DMS79 (cell line): ENCODE data around the gene PRPSAP2.

Experiments
- DNase-seq: peaks from one replicate; lab custom pipeline; 2025; lab: John Stamatoyannopoulos, UW

Gene PRPSAP2

DNA sequence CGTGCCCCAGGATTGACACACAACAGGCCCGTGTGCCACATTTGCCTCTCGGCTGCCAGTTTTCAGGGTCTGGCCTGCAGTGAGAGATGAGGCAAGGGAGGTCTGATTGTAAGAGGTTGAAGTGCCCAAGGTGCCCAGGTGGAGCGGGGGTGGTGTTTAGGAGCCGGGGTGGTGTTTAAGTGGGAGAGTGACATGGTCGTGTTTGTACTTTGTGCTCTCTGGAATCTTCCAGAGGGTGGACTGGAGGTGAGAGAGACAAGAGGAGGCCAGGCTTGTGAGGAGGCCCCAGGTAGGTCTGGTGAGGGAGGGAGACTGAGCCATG is 104.5 kb downstream of the PRPSAP2 start:
- no peak for DNase-seq

DNA sequence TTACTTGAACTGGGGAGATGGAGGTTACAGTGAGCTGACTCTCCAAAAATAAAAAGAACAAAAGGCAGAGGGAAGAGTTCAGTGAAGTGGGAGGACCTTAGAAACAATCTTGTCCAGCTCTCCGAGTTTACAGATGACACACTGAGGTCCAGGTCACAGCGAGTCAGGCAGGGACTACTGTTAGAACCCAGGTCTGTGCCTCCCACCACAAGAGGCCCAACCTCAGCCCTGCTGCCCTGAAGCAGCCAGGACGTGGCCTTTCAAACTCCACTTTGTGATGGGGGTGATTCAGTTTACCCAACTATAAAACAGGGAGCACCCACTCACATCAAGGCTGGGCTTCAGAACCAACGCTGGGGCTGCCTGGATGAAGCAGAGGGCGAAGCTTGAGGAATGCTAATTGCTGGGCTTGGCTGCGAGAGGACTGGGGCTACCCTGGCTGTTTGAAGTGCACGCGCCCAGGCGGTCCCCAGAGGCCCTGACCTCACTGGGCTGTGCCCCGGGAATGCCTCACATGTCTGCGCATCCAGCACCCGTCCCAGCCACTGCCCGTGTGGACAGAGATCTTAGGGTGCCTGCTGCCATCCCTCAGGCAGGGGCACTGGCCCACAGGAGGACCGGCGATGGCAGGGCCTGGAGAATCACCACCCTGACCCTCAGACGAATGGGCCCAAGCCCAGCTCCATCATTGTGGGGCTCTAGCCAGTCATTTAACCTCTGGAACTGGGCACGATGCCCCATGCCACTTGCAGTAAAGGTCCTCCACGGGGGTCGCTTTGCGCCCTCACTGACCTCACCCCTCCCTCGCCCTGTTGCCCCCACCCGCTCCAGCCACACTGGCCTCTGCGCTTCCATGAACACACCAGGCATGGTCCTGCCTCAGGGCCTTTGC is 105.4 kb downstream of the PRPSAP2 start:
- no peak for DNase-seq

- no peak for DNase-seq
These were observed 106.1 kb downstream of the PRPSAP2 start for GRCh38 chr17:18964018-18964351.

- no peak for DNase-seq
These were observed 106.6 kb downstream of the PRPSAP2 start for GRCh38 chr17:18964550-18964949.

DNA sequence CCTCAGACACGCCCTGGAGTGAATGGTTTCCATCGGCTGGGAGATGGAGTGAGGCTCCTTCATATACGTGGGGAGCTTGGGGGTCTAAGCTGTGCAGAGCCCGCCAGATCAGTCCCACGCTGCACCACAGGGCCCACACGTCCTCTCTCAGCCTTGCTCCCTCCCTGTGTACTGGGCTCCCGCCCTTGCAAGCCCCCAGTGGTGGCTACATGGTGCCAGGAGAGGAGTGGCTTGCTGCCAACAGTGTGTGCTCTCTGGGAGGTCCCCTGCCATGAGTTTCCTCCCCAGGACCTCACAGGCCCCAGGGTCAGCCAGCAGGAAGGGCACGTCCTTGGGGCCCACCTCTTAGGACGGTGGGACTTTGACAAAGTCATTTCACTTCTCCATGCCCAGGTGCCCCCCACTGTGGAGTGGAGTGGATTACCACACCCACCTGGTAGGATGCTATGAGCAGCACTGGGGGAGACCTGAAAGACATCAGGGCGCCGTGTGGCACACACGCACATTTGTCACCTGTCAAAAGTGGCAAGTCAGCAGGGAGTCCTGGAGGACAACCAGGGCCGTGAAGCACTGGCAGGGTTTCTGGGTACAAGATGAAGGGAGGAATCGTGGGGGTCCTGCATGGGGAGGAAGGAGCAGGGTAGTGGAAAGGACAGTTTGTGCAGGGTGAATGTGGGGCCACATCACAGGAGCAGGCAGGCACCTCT is 107.8 kb downstream of the PRPSAP2 start:
- DNase-seq, result no peak

DNA sequence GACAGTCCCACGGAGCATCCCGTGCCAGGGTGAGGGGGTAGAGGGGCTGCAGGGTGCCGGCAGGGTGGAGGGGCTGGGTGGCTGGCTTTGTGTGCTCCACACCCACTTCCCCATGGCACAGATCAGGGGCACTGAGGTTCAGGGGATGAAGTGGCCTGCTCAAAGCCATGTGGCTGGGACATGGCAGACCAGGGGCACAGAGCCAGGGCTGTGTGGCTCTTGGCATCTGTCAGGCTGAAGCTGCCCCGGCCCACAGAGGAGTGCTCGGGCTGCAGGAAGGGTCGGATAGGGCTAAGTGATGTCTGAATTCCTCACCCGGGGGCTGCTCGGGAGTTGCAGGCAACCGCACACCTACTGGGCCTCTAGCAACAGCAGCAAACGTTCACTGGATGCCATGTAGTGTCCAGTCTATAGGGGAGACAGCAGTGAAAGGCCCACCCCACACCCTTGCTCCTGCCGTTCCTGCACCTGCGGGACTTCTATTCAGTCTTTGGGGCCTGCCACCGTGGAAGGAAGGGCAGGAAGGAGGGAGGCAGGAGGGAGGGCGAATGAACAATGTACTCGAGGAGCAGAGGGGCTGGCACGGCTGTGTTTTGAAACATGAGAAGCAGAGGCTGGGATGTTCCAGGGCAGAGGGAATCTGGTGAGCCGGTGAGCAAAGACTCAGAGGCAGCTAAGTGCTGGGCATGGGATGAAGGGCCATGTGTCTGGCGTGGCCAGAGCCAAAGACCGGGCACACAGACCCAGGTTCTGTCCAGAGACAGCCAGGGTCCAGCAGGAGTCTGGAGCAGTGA is 109.1 kb downstream of the PRPSAP2 start:
- DNase-seq, result peak; percentile 23

DNA sequence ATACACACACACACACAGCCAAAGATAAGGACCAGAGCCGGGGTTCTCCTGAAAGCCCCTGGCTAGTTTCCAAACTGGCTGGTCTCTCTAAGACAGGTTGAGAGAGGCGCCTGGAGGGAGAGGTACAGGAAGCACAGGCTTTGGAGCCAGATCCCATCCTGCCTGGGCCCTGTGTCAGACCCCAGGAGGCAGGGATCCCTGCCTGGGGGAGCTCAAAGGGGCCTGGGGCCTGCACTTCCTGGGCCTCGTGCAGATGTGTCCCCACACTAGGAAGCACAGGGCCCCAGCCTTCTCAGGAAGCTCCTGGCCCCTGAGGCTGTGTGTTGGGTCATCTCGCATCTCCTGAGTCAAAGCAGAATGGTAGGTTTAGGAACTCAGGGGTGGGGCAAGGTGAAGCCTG is 110.0 kb downstream of the PRPSAP2 start:
- no peak for DNase-seq

DNA sequence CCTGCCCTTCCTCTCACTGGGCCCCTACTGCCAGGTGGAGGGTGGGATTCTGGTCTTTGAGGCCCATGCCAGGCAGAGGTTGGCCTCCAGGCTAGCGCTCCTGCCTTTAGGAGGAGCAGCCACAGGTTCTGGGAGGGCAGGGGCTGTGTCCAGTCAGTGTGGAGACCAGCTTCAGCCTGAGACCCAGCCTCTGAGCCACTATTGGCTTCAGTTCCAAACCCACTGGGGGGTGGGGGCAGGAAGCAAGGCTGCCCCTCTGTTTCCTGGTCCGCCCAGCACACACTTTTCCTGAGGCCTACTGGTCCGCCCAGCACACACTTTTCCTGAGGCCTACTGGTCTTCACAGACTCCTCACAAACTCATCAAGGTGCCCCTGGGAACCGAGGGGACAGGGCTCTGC is 110.4 kb downstream of the PRPSAP2 start:
- DNase-seq, result no peak

DNA sequence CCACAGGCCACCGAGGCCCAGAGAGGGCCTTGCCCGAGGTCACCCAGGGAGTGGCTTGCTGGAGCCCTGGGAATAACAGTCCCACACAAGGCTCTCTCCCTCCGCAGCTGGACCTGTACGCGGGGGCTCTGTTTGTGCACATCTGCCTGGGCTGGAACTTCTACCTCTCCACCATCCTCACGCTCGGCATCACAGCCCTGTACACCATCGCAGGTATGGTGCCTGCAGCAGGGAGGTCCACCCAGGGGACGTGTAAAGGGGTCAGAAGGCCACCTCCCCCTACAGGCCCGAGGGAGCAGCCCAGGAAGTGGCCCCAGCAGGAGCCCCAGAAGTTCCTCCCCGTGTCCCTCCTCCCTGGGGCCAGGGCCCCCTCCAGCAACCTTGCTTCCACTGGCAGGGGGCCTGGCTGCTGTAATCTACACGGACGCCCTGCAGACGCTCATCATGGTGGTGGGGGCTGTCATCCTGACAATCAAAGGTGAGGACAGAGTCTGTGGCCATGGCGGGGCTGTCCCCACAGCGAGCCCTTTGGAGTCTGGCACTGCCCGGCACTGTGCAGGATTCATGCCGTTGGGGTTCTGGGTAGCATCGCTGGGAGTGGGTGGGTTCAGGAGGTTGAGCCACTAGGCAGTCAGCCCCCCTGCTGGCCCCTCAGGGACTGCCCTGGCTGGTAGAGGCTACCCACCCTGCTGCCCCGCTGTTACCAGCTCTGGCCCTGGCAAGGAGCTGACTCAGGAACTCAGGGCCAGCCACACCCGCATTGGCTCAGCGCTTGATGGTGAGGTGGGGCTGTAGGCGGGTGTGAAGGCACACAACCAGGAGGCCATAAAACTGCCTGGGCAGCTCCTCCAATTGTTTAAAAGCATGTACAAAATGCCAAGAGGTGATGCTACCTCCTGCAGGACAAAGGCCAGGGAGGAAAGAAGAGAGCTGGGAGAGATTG is 111.3 kb downstream of the PRPSAP2 start:
- no peak for DNase-seq

DNA sequence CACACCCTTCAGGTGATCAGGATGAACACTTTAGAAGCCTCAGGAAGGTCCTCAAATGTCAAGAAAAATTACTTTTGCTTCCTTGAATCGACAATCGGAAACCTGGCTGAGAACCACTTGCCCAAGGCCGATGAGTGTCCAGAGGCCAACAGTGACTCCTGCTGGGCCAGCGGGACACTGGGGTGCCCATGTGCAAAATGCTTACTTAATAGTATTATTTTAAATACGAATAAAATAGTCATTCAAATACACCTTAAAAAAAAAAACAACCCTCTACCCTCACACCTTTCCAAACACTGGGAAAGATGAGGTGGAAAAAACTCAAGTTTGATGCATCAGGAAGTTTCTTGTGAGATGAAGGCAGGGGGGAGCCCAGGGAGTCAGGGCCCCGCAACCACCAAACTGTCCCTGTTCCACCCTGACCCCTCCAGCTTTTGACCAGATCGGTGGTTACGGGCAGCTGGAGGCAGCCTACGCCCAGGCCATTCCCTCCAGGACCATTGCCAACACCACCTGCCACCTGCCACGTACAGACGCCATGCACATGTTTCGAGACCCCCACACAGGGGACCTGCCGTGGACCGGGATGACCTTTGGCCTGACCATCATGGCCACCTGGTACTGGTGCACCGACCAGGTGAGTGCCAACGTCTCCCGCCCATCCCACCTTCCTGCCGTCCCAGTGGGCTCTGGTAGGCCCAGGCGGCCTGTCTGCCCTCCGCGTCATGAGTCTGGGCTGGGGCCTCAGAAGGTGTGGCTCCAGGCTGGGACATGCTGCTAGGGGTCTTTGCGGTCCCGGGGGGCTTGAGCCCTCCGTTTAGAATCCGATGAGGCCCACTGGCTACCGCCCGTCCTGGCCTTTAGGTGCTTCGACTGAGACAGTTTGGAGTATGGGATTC is 112.9 kb downstream of the PRPSAP2 start:
- no peak for DNase-seq

GRCh38 chr17:18971801-18972200 is 113.9 kb downstream of the PRPSAP2 start:
- no peak for DNase-seq

DNA sequence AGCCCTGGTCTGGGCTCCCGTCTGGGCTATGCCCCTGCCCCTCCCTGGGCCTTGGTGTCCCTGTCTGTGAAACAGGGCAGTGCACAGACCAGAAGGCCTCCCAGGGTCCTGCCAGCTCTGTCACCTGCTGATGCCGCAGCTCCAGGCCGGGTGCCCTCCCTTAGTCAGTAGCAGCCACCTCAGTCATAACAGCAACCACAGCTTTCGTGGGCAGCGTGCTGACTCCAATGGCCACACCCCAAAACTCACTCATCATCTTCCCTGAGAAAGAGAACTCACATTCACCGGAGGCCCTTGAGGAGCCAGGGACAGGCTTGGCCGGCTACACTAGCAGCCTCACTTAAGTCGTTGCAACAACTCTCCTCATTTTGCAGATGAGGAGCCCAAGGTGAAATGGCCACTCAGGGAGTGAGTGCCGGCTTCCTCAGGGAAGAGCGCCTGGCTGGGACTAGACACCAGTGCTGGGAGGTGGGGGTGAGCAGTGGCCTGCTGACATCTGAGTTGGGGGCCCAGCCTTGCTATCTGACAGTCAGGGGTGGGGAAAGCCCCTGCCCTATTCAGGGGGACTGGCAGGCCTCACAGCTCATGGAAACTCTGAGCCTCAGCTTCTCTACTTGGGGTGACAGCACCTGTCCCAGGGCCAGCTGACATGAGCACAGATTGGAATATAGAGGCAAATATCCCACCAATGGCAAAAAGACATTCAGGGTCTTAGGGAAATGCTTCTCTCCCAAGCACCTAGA is 116.6 kb downstream of the PRPSAP2 start:
- no peak for DNase-seq

DNA sequence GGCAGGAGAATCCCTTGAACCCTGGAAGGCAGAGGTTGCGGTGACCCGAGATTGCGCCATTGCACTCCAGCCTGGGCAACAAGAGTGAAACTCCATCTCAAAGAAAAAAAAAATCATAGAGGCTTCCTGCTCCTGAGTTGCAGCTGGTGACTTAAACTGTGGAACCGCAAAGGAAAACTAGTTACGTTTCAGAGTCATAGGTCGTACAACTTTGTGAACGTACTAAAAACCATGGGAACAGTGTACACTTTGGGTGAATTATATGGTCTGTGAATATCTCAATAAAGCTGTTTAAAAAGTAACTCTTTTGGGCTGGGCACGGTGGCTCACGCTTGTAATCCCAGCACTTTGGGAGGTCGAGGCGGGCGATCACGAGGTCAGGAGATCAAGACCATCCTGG is 117.7 kb downstream of the PRPSAP2 start:
- no peak for DNase-seq

GRCh38 chr17:18976201-18976600 is 118.3 kb downstream of the PRPSAP2 start:
- DNase-seq, result no peak

DNA sequence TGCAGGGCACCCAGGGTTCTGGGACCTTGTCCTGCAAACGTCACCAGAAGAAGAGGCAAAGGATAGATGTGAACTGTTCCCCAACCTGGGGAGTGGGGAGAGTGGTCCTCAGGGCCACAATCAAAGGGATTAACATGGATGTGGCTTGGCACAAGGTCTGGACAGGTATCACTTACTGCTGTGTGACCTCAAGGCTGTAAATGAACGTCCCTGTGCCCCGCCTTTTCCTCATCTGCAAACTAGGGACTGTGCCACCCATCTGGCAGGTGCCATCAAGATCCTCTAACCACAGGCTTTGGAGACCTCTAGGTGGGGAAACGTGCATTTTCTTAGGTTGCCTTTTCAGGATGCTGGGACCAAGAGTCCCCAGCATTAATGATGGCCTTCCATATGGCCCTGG is 119.1 kb downstream of the PRPSAP2 start:
- no peak for DNase-seq

DNA sequence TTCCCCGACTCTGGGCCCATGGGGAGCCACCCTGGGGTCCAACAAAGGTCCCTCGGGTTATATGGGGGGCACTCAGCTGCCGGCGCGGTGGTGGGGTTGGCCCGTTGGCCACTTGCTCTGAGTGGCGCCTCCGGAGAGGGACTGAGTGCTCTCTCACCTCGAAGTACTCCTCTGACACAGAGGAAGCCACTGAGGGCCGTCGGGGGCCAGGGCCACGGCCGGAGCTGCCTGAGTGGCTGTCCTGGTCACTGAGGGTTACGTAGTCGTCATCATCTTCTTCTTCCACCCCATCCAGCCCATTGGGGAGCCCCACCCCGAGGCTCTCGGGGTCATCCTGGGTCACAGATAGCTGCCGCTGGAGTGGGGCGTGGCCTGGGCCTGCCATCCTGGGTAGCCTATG is 119.7 kb downstream of the PRPSAP2 start:
- DNase-seq, result no peak

DNA sequence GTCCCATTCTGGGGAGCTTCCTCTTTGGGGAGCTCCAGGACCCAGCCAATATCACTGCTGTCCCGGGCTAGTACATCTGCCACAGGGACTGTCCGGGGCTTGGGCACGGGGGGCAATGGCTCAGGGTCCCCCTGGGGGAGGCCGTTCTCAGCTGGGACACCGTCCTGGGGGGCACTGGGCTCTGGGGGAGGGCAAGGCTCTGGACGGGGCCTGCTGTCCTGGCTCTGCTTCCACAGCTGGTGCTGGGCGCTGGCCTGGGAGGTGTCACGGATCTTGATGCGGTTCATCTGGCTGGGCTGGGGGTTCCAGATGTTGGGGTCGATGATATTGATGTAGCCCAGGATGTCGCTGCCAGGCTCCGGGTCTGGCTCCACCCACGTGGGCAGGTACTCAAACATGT is 120.1 kb downstream of the PRPSAP2 start:
- DNase-seq, result no peak

- DNase-seq, result no peak
These were observed 120.7 kb downstream of the PRPSAP2 start for GRCh38 chr17:18978655-18979054.
